HG03457 (cell line): ENCODE data around the gene ECE1.

Experiments
- ATAC-seq: cut with Tn5 transposase; IDR thresholded peaks from one replicate; pipeline ENCODE4 v1.9.1; 2021; ENCODE audit warnings: moderate number of reproducible peaks; ENCODE audit not compliant: unreplicated experiment

The ECE1 gene

GRCh38 chr1:21255284-21255942, 34.9 kb downstream of the ECE1 start:
- no peak for ATAC-seq

DNA sequence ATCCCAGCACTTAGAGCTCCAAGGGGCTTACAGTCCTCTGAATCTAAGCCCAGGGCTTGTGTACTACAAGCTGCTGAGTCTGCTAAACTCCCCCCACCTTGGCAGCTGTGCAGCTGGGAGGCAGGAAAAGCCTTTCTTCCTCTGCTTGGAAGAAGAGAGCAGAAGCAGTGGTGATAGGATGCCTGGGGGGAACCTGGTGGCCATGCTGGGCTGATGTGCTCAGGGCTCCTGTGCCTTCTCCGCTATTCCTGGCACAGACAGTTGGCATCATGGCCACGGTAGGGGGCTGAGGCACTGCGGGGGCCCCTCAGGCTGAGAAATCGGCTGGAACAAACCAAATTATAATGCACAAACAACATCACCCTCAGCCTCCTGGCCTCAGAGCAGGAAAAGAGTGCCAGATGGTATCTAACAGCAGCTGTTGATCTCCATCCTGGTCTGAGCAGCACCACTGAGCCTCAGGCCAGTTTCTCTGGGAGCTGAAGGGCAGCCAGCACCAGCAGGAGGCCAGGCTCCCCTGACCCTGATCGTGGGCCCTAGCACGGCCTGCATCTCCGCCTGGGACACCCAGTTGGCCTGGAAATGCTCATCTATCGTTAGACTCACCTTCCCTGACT, 35.8 kb downstream of the ECE1 start:
- ATAC-seq, result no peak

GRCh38 chr1:21251773-21252471, 38.3 kb downstream of the ECE1 start:
- ATAC-seq, result no peak

- ATAC-seq, result no peak
Measured at GRCh38 chr1:21249940-21250493, 40.2 kb downstream of the ECE1 start.

DNA sequence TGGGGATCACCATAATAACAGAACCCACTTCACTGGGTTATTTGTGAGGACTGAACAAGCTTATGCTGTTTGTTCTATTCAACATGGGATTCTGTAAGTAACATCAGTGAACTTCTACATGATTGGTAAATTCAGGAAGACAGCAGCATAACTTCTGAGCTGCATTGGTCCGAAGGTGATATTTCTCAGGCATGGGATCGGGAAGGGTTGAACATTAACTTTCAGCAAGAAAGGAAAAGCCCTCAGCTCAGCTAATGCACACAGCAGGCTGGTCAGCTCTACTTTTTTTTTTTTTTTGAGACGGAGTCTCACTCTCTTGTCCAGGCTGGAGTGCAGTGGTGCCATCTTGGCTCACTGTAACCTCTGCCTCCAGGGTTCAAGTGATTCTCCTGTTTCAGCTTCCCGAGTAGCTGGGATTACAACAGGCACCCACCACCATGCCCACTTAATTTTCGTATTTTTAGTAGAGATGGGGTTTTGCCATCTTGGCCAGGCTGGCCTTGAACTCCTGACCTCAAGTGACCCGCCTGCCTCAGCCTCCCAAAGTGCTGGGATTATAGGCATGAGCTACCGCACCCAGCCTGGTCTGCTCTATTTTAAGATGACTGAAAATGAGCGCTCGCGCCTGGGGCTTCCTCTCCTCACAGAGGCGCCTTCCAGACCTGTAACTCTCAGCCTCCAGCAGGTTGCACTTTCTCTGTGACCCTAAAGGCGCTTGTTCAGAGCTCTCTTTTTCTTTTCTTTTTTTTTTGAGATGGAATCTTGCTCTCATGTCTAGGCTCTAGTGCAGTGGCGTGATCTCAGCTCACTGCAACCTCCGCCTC, 42.2 kb downstream of the ECE1 start:
- no peak for ATAC-seq

DNA sequence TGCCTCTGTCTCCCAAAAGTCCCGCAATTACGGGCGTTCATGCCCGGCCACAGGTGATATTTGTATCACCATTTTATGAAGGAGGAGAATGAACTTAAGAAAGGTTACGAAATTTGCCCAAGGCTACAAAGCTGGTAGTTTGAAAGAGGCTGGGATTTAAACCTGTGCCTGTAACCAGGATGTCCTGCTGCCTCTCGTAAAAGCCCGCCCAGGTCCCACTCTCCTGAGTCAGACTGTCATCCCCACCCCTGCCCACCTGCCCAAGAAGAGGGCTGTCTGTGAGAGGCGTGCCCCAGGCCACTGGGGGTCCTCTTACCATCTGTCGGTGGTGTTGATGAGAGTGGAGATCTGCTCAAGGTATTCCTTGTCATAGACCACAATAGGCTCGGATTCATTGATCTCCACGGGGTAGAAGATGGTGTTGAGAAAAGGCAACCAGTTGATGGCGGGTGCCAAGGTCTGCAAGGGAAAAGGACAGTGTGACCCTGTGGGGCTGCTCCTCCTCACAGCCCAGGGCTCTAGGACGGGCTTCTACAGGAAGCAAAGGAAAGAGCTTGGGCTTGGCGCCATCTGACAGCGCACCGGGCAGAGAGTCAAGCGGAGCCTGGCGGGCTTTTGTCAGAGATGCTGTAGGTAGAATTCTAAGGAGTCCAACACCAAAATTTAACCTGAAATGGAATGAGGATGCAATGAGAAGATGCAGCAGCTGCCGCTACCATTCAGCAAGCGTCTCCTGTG, 43.2 kb downstream of the ECE1 start:
- ATAC-seq, result no peak

DNA sequence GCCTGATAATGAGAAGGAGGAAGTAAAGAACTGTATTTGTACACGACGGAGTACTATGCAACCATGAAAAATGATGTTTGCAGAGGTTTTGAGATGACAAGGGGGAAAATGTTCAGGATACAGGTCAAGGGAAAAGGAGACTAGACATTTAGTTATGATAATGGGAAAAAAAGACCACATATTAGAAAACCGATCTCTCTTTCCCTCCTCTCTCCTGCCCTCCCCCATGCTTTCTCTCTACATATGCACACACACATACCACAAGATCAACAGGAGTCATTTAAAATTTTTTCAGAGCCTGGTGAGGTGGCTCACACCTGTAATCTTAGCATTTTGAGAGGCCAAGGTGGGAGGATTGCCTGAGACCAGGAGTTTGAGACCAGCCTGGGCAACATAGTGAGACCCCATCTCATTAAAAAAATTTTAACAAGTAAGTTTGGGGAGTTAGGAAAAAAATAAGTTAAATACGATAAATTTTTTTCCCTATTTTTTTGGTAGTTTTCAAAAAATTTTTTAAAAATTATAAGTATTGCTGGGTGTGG, 44.5 kb downstream of the ECE1 start:
- no peak for ATAC-seq

DNA sequence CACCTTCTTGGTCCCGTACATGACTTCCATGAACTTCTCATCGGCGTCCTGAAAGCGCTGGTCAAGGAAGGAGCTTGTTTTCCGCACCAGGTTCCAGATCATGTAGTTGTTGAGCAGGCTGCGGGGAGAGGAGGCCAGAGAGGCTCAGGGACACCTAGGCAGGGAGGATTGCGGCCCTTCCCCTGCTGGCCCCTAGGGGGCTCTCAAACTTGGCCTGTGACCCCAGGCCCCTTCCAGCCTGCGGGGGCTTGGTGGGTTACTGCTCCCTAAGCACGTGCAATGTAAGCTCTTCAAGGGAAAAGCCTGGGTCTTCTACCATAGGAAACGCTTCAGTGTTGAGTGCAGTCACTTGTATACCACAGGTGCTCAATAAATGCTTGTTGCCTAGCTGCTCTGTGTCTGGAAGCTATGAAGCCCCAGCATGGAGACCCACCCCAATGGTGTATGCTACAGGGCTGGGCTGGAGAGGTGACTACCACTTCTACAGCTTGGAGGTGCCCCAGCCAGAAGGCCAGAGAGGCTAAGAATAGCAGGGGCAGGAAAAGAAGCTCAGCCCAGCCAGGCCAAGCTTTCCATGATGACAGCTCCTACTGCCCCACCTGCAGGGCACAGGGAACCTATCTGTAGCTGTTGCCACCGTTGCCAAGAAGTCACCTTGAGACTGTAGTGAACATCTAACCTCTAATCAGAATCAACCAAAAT, 45.1 kb downstream of the ECE1 start:
- no peak for ATAC-seq

- ATAC-seq, result no peak
Measured at GRCh38 chr1:21244154-21244553, 46.1 kb downstream of the ECE1 start.

GRCh38 chr1:21242846-21243245, 47.4 kb downstream of the ECE1 start:
- no peak for ATAC-seq

DNA sequence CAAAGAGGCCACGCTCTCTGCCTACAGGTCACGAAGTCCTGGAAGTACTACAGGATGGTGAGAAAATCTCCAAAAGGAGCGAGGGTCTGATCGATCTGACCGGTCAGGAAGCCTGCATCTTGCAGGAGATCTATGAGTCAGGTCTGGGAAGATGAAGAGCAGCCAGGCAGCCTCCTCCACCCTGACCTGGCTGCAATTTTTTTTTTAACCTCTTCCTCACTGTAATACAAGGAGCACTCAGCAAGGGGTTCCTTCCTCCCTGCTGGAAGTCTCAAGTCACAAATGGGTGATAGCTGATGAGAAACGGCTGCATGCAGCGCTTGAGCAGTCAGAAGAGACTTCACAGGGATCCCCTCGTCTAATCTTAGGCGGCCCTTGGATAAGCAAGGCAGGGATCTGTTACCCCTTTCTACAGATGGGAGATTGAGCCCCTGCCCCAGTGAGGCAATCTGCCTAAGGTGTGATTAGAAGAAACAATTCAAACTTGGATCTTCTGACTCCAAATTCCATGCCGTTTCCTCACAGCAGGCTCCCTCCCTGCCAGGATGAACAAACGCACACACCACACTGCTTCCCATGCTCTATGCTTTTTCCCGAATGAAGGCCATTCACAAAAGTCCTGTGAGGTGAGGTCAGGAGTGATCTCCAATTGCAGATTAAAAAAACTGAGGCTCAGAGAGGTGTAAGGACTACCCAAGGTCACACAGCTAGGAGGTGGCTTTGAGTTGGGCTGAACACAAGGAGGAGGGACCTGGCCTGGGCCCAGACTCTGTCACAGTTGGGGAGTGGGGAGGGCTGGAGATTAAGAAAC, 48.3 kb downstream of the ECE1 start:
- no peak for ATAC-seq

DNA sequence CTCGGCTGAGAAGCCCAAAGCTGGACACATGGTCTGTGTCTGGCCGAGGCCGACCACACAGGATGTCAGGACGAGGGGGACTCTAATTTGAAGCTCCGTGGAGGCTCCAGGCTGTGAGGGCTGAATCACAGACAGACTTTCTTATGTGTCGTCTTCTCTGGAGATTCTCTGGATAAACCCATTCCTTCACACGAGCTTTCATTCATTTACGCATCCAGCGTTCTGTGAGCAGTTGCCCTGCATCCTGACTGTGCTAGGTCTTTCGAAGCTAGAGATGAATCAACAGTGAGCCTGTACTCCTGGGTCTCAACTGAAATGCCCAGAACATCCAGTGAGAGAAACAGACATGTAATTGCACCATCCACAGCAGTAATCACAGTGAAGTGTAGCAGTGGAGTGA, 49.6 kb downstream of the ECE1 start:
- no peak for ATAC-seq

DNA sequence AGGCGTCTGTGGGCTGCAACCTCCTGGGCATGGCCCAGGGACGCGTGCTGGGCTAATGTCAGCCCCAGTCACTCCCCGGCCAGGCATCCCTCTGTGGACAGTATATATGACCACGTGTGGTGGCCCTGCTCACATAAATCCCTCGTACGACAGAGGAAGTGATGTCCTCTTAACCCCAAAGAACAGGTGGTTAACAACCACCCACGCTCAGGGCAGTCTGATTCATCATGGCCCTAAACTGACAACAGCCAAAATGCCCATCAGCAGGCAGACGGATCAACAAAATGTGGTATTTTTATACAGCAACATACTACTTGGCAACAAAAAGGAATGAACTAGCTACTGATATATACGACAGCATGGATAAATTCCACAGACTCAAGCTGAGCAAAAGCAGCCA, 51.0 kb downstream of the ECE1 start:
- no peak for ATAC-seq

DNA sequence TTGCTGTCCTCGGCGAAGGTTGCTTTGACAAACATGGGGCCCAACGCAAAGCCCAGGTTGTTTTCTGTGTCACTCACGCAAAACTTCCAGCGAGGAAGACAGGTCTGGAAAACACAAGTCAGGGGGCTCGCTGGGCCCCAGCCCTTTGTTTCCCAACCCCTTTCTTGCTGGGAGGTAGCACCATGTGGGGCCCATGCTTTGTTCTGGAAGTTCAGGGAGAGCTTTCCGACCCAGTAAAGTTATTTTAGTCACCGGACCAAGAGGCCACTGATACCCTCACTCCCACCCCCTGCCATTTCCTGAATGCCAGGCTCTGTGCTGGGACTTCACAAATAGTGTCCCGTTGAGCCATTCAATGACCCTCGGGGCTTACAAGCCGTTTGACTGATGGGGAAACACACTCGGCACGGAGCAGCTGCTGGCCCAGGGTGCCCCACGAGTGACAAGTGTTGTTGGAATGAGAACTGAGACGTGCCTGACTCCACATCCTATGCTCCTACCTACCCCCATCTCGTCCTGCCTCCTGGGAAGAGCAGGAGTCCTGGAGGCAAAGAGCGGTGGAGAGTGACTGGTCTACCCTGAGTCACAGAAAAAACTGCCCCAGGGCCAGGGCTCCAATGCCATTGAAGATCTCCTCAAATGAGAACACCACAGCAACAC, 52.0 kb downstream of the ECE1 start:
- ATAC-seq, result no peak

- ATAC-seq, result no peak
Measured at GRCh38 chr1:21237446-21238088, 52.7 kb downstream of the ECE1 start.

DNA sequence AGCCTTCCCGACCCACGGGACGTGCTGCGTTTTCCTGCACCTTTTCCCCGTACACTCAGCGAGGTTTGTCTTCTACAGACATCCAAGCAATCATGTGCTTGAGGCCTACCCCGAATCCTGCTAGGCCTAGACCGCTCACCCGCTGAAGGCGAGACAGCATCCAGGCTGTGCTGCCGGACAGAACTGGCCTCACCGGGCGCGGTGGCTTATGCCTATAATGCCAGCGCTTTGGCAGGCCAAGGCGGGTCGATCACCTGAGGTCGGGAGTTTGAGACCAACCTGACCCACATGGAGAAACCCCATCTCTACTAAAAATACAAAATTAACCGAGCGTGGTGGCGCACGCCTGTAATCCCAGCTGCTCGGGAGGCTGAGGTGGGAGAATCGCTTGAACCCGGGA, 54.1 kb downstream of the ECE1 start:
- no peak for ATAC-seq

- no peak for ATAC-seq
Measured at GRCh38 chr1:21234779-21235178, 55.5 kb downstream of the ECE1 start.

- ATAC-seq, result no peak
Measured at GRCh38 chr1:21233490-21233889, 56.8 kb downstream of the ECE1 start.
